ENCODE measurements around the gene TMEM106B.

Gene TMEM106B

GRCh38 chr7:12281038-12281437 lies 69.9 kb downstream of the TMEM106B start:
- no peak for DNase-seq (ENCODE audit: low read depth in 1 of 2, low spot score in 1 of 2)
- in situ Hi-C loops (cut with HindIII; ENCODE audit: low pct_unique_long_range_greater_than_20kb, low sequenced_read_pairs), result no loop called here
- TF ChIP-seq JUND (IDR thresholded peaks at IDR 0.05; ENCODE audit: low read depth), result no peak

GRCh38 chr7:12287901-12288300 lies 76.8 kb downstream of the TMEM106B start:
- TF ChIP-seq JUND (IDR thresholded peaks at IDR 0.05; ENCODE audit: low read depth), result no peak
- in situ Hi-C loops (cut with HindIII; ENCODE audit: low pct_unique_long_range_greater_than_20kb, low sequenced_read_pairs), result no loop called here
- no peak for DNase-seq (ENCODE audit: low read depth in 1 of 2, low spot score in 1 of 2)

- TF ChIP-seq JUND (IDR thresholded peaks at IDR 0.05; ENCODE audit: low read depth), result no peak
- DNase-seq (ENCODE audit: low read depth in 1 of 2, low spot score in 1 of 2), result no peak
- in situ Hi-C loops (cut with HindIII; ENCODE audit: low pct_unique_long_range_greater_than_20kb, low sequenced_read_pairs), result no loop called here
Measured at GRCh38 chr7:12289996-12290395, 78.9 kb downstream of the TMEM106B start.

GRCh38 chr7:12290761-12291160 lies 79.7 kb downstream of the TMEM106B start:
- in situ Hi-C loops (cut with HindIII; ENCODE audit: low pct_unique_long_range_greater_than_20kb, low sequenced_read_pairs), result no loop called here
- no peak for TF ChIP-seq JUND (IDR thresholded peaks at IDR 0.05; ENCODE audit: low read depth)
- no peak for DNase-seq (ENCODE audit: low read depth in 1 of 2, low spot score in 1 of 2)

GRCh38 chr7:12291870-12292269 lies 80.8 kb downstream of the TMEM106B start:
- in situ Hi-C loops (cut with HindIII; ENCODE audit: low pct_unique_long_range_greater_than_20kb, low sequenced_read_pairs), result no loop called here
- TF ChIP-seq JUND (IDR thresholded peaks at IDR 0.05; ENCODE audit: low read depth), result no peak
- DNase-seq (ENCODE audit: low read depth in 1 of 2, low spot score in 1 of 2), result peak in 1 of 2 experiments; percentile 9
